ENCODE data around the gene LRCOL1.

LRCOL1 gene

DNA sequence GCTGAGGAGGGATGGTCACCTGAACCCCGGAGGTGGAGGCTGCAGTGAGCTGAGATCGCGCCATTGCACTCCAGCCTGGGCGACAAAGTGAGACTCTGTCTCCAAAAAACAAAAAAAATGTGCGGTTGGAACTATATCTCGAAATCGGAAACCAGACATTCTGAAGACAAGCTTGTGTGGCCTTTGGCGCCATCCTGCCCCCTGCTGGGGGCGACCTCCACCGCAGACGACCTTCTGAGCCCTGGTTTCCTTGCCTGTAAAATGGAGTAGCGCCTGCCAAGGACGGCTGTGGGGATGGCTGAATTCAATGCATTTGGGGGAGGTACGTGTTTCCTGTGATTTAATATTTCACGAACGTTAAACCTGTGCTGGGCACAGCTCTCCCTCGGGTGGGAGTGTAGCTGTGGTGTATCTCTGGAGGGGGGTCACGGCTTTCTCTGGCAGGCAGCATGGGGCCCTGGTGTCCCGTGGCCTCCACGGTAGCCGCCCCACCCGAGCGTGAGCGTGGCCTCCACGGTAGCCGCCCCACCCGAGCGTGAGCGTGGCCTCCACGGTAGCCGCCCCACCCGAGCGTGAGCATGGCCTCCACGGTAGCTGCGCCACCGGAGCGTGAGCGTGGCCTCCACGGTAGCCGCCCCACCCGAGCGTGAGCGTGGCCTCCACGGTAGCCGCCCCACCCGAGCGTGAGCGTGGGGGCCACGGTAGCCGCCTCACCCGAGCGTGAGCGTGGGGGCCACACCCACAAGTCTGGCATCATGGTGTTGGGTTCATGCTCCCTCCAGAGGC is 55.3 kb downstream of the LRCOL1 start:
- in situ Hi-C loops (cut with MboI; ENCODE audit: low sequenced_read_pairs), result no loop called here
